HCT116 (cell line): ENCODE results near the gene CKMT1B. TPM values are rescaled to one million over a fixed set of nuclear protein-coding genes. Genes with fewer than 3 reads are reported as not detected.
"Not testable (repeated sequence)": the region's sequence is repeated elsewhere in the genome, so short reads cannot be mapped to it uniquely, and the experiment has no call there.

ENCODE experiments used
- ATAC-seq: fragments of 200-7000 bp; cut with Tn5 transposase; 2 replicates; pipeline ENCODE4 v1.9.1; 2020; ENCODE audit warnings: mild to moderate bottlenecking, moderate library complexity
- BruUV-seq: library from RNA; stranded (reverse); fragments of 400-500 nt; replicated peaks from 2 replicates; lab custom pipeline; 2021; lab: Mats Ljungman, UMichigan
- CTCF ChIA-PET: fragments of 300-600 bp; sonication (Branson Sonifier 250); formaldehyde crosslinking; loops from one replicate; lab custom pipeline; 2021; ENCODE audit warnings: antibody characterized with exemption; lab: Charles Lee
- POLR2A ChIA-PET: fragments of 300-600, 350-600 bp; sonication (Branson Sonifier 250); formaldehyde crosslinking; loops from one replicate; lab custom pipeline; 2021; ENCODE audit warnings: antibody characterized with exemption; lab: Charles Lee
- RAD21 ChIA-PET, 2 experiments: fragments of 300-600 bp; sonication (Branson Sonifier 250); formaldehyde crosslinking; loops; one replicate each; lab custom pipeline; 2023; ENCODE audit warnings: low total read pairs in 2 of 2; ENCODE audit not compliant: uncharacterized antibody in 2 of 2, unreplicated experiment in 2 of 2, low non-redundant PET in 1 of 2; lab: Charles Lee
- DNase-seq: peaks from one replicate; pipeline ENCODE4 v3.0.0-alpha.2; 2010; ENCODE audit warnings: low read depth, low spot score
- H2AFZ ChIP-seq: fragments of 200-600 bp; shearing (Covaris generic), sonication (generic); 2 replicates; pipeline ENCODE4 v1.6.1; 2017; ENCODE audit warnings: low read depth, mixed run types, mixed read lengths, antibody characterized with exemption, low read length; ENCODE audit not compliant: poor library complexity, severe bottlenecking
- H3K27ac ChIP-seq: 2 replicates; pipeline ENCODE4 v1.5.1; 2012; ENCODE audit warnings: low read depth, low read length
- H3K27me3 ChIP-seq: fragments of 200-600 bp; sonication (generic); 2 replicates; pipeline ENCODE4 v1.6.1; 2016; ENCODE audit warnings: mixed run types, low read length, mixed read lengths; ENCODE audit not compliant: insufficient read depth
- H3K36me3 ChIP-seq, 2 experiments: fragments of 200-500 bp in 1 of 2; fragments of 200-600 bp in 1 of 2; sonication (Bioruptor generic) in 1 of 2; sonication (generic) in 1 of 2; 2 replicates each; pipeline versions ENCODE4 v1.5.1 to v1.6.1; 2014 to 2016; ENCODE audit warnings: low read length in 2 of 2, inconsistent platforms in 1 of 2, mixed read lengths in 1 of 2, mixed run types in 1 of 2; ENCODE audit not compliant: insufficient read depth in 2 of 2, control insufficient read depth in 1 of 2
- H3K4me1 ChIP-seq, 2 experiments: fragments of 200-600 bp in 1 of 2; sonication (generic) in 1 of 2; 2 replicates each; pipeline versions ENCODE4 v1.5.1 to v1.6.1; 2012 to 2017; ENCODE audit warnings: low read length in 2 of 2, inconsistent platforms in 1 of 2, mild to moderate bottlenecking in 1 of 2, mixed read lengths in 1 of 2, mixed run types in 1 of 2, moderate library complexity in 1 of 2; ENCODE audit not compliant: insufficient read depth in 2 of 2, control insufficient read depth in 1 of 2
- H3K4me2 ChIP-seq: fragments of 200-600 bp; sonication (generic); 2 replicates; pipeline ENCODE4 v1.6.1; 2017; ENCODE audit warnings: mixed run types, low read length, mixed read lengths
- H3K4me3 ChIP-seq, 2 experiments: fragments of 200-600 bp in 1 of 2; sonication (generic) in 1 of 2; replicated peaks in 1 of 2; 2 replicates each; pipeline ENCODE4 v1.5.1; 2011 to 2016; ENCODE audit warnings: low read length in 2 of 2, control low read depth in 1 of 2, low read depth in 1 of 2, mild to moderate bottlenecking in 1 of 2, mixed read lengths in 1 of 2, mixed run types in 1 of 2
- H3K79me2 ChIP-seq: fragments of 200-600 bp; sonication (generic); 2 replicates; pipeline ENCODE4 v1.6.1; 2017; ENCODE audit warnings: mild to moderate bottlenecking, mixed run types, low read length, moderate library complexity, mixed read lengths; ENCODE audit not compliant: insufficient read depth
- H3K9ac ChIP-seq: fragments of 200-600 bp; sonication (generic); 2 replicates; pipeline ENCODE4 v1.6.1; 2016; ENCODE audit warnings: low read length, mixed read lengths
- H3K9me2 ChIP-seq: fragments of 200-600 bp; sonication (generic), shearing (Covaris generic); 2 replicates; pipeline ENCODE4 v1.6.1; 2017; ENCODE audit warnings: mixed run types, mild to moderate bottlenecking, moderate library complexity; ENCODE audit not compliant: insufficient read depth
- H3K9me3 ChIP-seq, 2 experiments: fragments of 200-500 bp in 1 of 2; fragments of 200-600 bp in 1 of 2; sonication (Bioruptor generic) in 1 of 2; sonication (generic) in 1 of 2; 2 replicates each; pipeline ENCODE4 v1.6.1; 2014 to 2017; ENCODE audit warnings: low read length in 2 of 2, mixed read lengths in 2 of 2, inconsistent platforms in 1 of 2, low read depth in 1 of 2, mild to moderate bottlenecking in 1 of 2, mixed run types in 1 of 2, moderate library complexity in 1 of 2; ENCODE audit not compliant: control insufficient read depth in 1 of 2, insufficient read depth in 1 of 2
- H4K20me1 ChIP-seq: fragments of 200-600 bp; sonication (generic), shearing (Covaris generic); 2 replicates; pipeline ENCODE4 v1.6.1; 2017; ENCODE audit warnings: mixed run types, mild to moderate bottlenecking, moderate library complexity; ENCODE audit not compliant: insufficient read depth
- intact Hi-C: fragments of 100-400 bp; cut with micrococcal nuclease; formaldehyde crosslinking; loops from 2 replicates; pipeline ENCODE4 v1.10.0; 2022
- total RNA-seq: library from RNA; stranded (reverse); gene quantifications from one replicate; pipeline ENCODE4 v1.2.1, GENCODE V29; 2021; ENCODE audit not compliant: unreplicated experiment

Gene CKMT1B
- total RNA-seq, 1 experiment from 2014 or later: 24.4 TPM

GRCh38 chr15:43617750-43618149, 23.9 kb downstream of the CKMT1B start:
- H2AFZ ChIP-seq, H3K9me2 ChIP-seq, H3K4me1 ChIP-seq, H3K9ac ChIP-seq, POLR2A ChIA-PET, H3K27me3 ChIP-seq, ATAC-seq, DNase-seq, RAD21 ChIA-PET, H3K4me2 ChIP-seq, H3K27ac ChIP-seq, H3K4me3 ChIP-seq, CTCF ChIA-PET, H4K20me1 ChIP-seq, intact Hi-C loops, H3K9me3 ChIP-seq, BruUV-seq, H3K79me2 ChIP-seq, H3K36me3 ChIP-seq: not testable (repeated sequence)

DNA sequence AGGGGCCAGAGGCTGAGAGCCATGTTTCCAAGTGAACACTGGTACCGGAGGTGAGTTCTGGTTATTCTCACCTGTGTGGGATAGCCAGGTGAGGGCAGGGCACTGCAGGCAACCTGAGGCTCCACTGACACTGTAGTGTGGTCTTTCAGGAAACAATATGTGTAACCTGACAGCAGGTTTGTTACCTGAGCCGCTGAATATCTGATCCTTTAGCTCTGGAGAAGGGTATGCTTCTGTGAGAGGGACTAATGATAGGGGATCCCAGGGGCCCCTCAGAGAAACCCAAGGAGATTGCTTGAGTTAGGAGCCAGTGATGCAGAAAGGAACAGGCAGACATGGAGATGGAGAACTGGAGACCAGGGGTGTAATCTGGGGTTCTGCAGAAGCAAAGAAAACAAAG, 24.9 kb downstream of the CKMT1B start, which contains the start of gene STRC:
Gene STRC (minus strand): TSS at position 101 of the 400 bp plus-strand sequence. CDS start 78 bp downstream, at position 23.
- BruUV-seq, RAD21 ChIA-PET, H3K36me3 ChIP-seq, DNase-seq, CTCF ChIA-PET, intact Hi-C loops, H3K4me3 ChIP-seq, H3K4me1 ChIP-seq, H3K27ac ChIP-seq, H3K9me2 ChIP-seq, H3K27me3 ChIP-seq, H2AFZ ChIP-seq, H3K4me2 ChIP-seq, POLR2A ChIA-PET, H4K20me1 ChIP-seq, H3K79me2 ChIP-seq, H3K9ac ChIP-seq, ATAC-seq, H3K9me3 ChIP-seq: not testable (repeated sequence)

DNA sequence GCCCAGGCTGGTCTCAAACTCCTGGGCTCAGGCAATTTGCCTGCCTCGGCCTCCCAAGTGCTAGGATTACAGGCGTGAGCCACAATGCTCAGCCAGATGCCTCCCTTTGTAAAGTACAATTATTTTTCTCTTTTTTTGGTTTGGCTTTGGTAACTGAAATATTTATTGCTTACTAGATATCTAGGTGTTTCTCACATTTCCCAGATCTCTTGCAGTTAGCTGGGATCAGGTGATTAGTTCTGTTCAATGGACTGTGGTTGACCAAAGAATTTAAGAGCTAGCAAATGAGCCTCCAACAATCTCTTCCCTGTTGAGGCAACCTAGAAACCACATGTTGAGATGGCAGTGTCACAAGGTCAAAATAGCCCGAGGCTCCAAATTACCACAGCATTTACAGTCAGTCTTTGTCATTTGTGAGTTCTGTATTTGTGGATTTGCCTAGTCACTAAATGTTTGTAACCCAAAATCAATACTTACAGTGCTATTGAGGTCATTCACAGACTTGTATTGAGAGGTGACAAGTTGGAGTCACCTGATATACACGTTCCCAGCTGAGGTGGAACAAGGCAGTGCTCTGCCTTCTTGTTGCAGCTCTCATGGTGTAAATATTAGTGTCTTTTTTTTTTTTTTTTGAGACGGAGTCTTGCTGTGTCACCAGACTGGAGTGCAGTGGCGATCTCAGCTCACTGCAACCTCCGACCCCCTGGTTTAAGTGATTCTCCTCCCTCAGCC, 28.4 kb downstream of the CKMT1B start:
- H3K9ac ChIP-seq, H3K79me2 ChIP-seq, H3K27me3 ChIP-seq, H4K20me1 ChIP-seq, RAD21 ChIA-PET, H3K27ac ChIP-seq, DNase-seq, intact Hi-C loops, H3K4me2 ChIP-seq, POLR2A ChIA-PET, H3K9me3 ChIP-seq, H2AFZ ChIP-seq, H3K4me3 ChIP-seq, H3K9me2 ChIP-seq, H3K4me1 ChIP-seq, CTCF ChIA-PET, H3K36me3 ChIP-seq, BruUV-seq: not testable (repeated sequence)
- peak; percentile 53 for ATAC-seq
